VCaP (cell line): ENCODE data around the gene SCAPER.

Source experiments
- H3K27ac ChIP-seq: fragments of 450-650 bp; 2 replicates; pipeline ENCODE4 v1.5.1; 2017
- TF ChIP-seq, protein P1 (sequence below): fragments of 450-650 bp; conservative IDR thresholded peaks from 2 replicates; pipeline ENCODE4 v1.5.1; 2017; ENCODE audit warnings: mild to moderate bottlenecking, moderate library complexity

Gene SCAPER

DNA sequence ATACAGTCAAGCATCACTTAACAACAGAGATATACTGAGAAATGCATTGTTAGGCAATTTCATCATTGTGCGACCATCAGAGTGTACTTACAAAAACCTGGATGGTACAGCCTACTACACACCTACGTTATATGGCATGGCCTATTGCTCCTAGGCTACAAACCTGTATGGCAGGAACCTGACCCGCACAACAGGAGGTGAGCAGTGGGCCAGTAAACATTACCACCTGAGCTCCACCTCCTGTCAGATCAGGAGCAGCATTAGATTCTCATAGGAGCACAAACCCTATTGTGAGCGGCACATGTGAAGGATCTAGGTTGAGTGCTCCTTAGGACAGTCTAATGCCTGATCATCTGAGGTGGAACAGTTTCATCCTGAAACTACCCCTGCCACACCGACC, 89.7 kb downstream of the SCAPER start:
- TF ChIP-seq, protein P1, sequence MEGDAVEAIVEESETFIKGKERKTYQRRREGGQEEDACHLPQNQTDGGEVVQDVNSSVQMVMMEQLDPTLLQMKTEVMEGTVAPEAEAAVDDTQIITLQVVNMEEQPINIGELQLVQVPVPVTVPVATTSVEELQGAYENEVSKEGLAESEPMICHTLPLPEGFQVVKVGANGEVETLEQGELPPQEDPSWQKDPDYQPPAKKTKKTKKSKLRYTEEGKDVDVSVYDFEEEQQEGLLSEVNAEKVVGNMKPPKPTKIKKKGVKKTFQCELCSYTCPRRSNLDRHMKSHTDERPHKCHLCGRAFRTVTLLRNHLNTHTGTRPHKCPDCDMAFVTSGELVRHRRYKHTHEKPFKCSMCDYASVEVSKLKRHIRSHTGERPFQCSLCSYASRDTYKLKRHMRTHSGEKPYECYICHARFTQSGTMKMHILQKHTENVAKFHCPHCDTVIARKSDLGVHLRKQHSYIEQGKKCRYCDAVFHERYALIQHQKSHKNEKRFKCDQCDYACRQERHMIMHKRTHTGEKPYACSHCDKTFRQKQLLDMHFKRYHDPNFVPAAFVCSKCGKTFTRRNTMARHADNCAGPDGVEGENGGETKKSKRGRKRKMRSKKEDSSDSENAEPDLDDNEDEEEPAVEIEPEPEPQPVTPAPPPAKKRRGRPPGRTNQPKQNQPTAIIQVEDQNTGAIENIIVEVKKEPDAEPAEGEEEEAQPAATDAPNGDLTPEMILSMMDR, result no peak
- no peak overlapping the region for H3K27ac ChIP-seq

DNA sequence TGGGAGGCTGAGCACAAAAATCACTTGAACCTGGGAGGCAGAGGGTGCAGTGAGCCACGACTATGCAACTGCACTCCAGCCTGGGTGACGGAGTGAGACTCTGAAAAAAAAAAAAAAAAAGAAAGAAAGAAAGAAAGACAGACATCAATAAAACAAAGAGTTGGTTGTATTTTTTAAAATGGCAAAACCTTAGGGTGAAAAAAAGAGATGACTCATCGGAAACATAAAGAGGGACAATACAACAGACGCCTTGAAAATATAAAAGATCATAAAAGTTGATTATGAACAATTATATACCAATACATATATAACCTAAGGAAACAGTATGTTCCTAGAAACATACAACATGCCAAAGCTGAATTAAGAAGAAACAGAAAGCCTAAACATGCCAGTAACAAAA, 92.8 kb downstream of the SCAPER start:
- TF ChIP-seq, protein P1, result no peak
- H3K27ac ChIP-seq, result no peak overlapping the region

DNA sequence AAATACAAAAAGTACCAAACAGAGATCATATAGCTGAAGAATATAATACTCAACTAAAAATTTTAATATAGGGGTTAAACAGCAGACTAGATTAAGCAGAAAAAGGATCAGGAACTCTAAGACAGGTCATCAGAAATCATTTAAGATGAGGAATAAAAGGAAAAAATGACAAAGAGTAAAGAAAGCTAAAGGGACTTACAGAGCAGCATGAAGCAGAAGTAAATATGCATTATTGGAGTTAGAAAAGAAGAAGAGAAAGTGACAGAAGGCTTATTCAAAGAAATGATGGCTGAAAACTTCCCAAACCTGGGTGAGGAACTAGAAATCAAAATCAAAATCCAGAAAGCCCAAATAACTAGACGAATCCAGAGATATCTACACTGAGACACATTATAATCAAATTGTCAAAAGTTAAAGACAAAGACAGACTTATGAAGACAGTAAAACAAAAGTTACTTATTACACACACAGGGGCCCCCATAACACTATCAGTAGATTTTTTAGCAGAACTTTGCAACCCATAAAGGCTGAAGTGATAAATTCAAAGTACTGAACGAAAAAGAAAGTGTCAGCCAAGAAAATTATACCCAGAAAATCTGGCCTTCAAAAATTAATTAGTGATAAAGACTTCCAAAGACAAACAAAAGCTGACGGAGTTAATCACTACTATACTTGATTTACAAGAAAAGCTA, 95.6 kb downstream of the SCAPER start:
- TF ChIP-seq, protein P1, result no peak
- no peak overlapping the region for H3K27ac ChIP-seq

DNA sequence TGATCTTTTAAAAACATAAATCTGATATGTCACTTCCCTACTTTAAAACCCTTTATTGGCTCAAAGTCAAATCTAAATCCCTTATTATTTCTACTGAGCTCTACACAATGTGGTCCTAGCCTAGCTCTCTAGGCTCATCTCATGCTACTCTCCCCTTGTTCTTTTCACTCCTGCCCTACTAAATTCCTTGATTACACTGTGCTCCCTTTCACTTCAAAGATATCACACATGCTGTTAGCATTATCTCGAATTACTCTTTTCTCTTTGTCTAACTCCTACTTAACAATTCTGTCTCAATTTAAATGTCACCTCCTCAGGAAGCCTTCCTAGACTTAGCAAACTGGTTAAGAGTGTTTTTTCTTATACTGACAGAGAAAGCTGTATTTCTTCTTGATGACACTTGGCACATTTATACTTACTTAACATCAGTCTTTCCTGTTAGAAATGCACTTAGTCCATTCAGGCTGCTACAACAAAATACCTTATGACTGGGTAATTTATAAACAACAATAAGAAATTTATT, 102.0 kb downstream of the SCAPER start:
- TF ChIP-seq, protein P1, result no peak
- H3K27ac ChIP-seq, result no peak overlapping the region

DNA sequence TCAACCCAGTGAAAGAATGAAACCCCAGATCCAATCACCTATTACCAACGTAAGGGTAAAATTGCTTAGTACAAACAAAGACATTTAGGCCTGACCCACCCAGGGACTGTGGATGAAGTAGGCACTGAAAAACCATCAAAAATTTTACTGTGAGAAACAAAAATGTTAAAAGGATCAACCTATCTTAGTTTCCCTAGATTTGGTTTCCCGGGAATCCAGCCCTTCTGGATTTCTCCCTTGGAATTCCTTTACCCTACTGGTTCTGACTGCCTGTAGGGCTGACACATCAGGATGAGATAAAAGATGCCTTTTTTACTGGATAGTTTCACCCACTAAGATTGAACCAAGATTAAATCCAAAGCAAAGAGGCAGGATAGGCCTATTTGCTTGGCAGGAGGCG, 102.7 kb downstream of the SCAPER start:
- TF ChIP-seq, protein P1, result no peak
- no peak overlapping the region for H3K27ac ChIP-seq

DNA sequence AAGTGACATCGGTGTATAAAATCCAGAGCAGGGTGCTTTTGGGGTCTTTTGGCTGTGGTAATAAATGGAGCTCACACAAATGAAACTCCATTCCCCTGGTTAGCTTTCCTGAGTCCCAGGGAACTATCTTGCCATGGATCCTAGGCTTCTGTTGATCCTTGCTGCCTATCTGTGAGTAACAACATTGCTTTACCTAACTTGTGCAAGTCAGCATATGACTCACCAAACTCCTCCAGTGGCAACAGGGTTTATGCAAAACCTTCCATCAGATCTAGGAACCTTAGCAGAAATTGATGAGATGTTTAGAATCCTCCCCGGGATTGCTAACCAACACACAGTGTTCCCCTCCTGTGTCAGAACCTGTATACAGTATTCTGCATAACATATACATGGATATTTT, 105.4 kb downstream of the SCAPER start:
- TF ChIP-seq, protein P1, result no peak
- H3K27ac ChIP-seq, result no peak overlapping the region

DNA sequence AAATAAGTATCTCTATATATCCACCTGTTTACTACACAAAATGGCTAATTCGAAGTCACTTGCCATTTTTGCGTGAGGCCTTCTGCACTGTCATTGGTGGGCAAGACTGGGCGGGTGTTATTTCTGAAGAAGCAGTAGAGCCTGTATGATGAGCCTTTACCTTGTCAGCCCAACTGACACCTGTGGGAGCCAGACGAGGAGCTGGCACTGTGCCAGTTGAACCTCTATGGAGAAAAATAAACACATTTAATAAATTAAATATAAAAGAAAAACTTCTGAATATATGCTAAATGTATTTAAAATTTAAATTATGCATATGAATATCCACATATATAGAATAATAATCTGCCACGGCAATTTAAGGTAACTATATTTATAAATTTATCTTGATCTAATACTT, 109.9 kb downstream of the SCAPER start:
- H3K27ac ChIP-seq, result no peak overlapping the region
- TF ChIP-seq, protein P1, result no peak
